Neuron (in vitro differentiated cells): ENCODE results near the gene GUCY1A1.

Source experiments
- H2AFZ ChIP-seq: one replicate; pipeline ENCODE4 v1.6.1; 2013; ENCODE audit warnings: low read depth, mild to moderate bottlenecking, inconsistent platforms, low read length, moderate library complexity
- H3K27me3 ChIP-seq: one replicate; pipeline ENCODE4 v1.6.1; 2013; ENCODE audit warnings: low read length; ENCODE audit not compliant: insufficient read depth
- H3K36me3 ChIP-seq: one replicate; pipeline ENCODE4 v1.6.1; 2013; ENCODE audit warnings: low read length; ENCODE audit not compliant: insufficient read depth
- H3K4me1 ChIP-seq: one replicate; pipeline ENCODE4 v1.6.1; 2013; ENCODE audit warnings: low read length; ENCODE audit not compliant: insufficient read depth
- H3K4me3 ChIP-seq: 2 replicates; pipeline ENCODE4 v1.5.1; 2013; ENCODE audit warnings: mild to moderate bottlenecking, low read length, moderate library complexity
- H3K9me3 ChIP-seq: one replicate; pipeline ENCODE4 v1.6.1; 2013; ENCODE audit warnings: low read length

Gene GUCY1A1

DNA sequence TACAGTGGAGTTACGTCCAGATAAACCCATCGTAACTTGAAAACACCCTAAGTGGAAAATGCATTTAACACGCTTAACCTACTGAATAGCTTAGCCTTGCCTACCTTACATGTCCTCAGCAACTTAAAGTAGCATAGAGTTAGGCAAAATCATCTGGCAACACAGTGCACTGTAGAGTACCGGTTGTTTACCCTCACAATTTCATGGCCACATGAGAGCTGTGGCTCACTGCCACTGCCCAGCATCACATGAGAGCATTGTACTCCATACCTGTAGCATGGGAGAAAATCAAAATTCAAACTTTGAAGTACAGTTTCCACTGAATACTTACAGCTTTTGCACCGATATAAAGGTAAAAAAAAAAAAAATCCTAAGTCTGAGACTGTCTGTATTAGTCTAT lies 40.6 kb downstream of the GUCY1A1 start:
- Histone ChIP-seq H2AFZ (no peak overlapping the region), H3K36me3 (no peaks in the 10 kb centered on the region), H3K9me3 (no peaks in the 10 kb centered on the region), H3K27me3 (no peaks in the 10 kb centered on the region), H3K4me1 (peaks cover 4% of the 10 kb centered on the region), H3K4me3 (no peak overlapping the region)

DNA sequence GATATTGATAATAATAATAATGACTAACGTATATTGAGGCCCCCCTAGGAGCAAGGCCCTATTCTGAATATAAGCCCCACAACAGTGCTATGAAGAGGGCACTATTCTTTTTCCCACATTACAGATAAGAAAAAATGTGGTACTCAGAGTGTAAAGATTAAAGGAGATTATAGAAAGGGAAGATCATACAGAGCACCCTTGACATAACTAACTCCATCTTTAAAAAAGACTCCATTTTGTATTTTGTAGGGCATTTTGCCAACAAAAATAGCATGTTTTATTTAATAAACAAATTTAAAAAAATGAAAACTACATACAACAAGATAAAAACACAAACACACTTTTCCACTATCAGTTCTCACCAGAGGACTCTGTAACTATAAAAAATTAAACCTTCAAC lies 42.1 kb downstream of the GUCY1A1 start:
- Histone ChIP-seq H3K36me3 (no peaks in the 10 kb centered on the region), H3K9me3 (no peaks in the 10 kb centered on the region), H3K4me3 (no peak overlapping the region), H3K4me1 (peaks cover 4% of the 10 kb centered on the region), H2AFZ (no peak overlapping the region), H3K27me3 (no peaks in the 10 kb centered on the region)

DNA sequence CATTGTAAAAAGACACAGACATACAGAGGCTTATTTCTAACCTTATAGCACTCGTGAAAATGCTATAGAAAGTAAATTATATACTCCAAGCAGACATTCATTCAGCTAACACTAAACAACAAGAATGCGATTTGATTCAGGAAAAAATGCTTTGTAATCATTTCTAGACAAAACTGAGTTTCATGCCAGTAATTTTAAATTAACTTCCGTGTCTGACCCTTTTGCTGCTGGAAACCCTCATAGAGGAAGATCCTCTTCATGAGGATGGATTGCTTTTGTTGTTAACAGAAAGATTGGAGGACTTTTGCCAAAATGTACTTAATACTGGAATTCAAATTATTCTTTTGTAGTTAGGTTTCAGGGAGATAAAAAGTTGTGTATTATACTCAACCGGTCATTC lies 43.3 kb downstream of the GUCY1A1 start:
- peaks cover 4% of the 10 kb centered on the region for H3K4me1 ChIP-seq
- no peak overlapping the region for H2AFZ ChIP-seq
- H3K36me3 ChIP-seq: no peaks in the 10 kb centered on the region
- no peaks in the 10 kb centered on the region for H3K9me3 ChIP-seq
- no peak overlapping the region for H3K4me3 ChIP-seq
- H3K27me3 ChIP-seq: no peaks in the 10 kb centered on the region

DNA sequence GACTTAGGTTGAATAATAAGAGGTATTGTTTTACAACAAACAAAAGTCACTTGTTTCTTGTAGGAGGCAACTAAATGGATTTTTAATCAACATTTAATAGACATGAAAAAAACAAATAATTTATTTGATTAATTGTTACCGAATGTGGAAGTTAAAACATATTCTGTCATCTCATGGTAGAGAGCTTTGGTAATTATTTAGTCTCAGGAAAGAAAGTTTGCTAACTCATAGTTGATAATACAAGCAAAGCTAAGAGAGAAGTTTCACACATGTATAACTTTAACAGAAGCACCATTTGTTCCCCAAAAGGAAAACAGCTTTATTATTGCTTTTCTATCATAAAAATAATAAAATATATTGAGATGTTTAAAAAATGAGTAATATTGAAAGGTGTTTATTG lies 44.9 kb downstream of the GUCY1A1 start:
- Histone ChIP-seq H3K9me3 (no peaks in the 10 kb centered on the region), H3K4me3 (no peak overlapping the region), H3K36me3 (no peaks in the 10 kb centered on the region), H2AFZ (no peak overlapping the region), H3K27me3 (no peaks in the 10 kb centered on the region), H3K4me1 (no peaks in the 10 kb centered on the region)

DNA sequence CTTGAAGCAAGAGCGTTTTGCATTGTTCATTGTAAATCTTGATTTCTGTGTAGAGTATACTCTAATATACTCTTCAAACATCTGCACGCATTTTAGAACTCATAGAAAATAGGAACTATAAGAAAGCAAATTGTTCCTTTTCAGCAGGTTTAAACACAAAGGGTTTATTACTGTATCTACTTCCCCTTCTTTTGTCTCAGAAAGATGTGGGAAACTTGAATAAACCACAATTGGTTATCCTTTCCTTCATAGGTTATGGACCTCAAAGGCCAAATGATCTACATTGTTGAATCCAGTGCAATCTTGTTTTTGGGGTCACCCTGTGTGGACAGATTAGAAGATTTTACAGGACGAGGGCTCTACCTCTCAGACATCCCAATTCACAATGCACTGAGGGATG lies 46.2 kb downstream of the GUCY1A1 start:
- no peaks in the 10 kb centered on the region for H3K9me3 ChIP-seq
- no peak overlapping the region for H3K4me3 ChIP-seq
- no peaks in the 10 kb centered on the region for H3K4me1 ChIP-seq
- no peaks in the 10 kb centered on the region for H3K36me3 ChIP-seq
- H3K27me3 ChIP-seq: no peaks in the 10 kb centered on the region
- no peak overlapping the region for H2AFZ ChIP-seq

DNA sequence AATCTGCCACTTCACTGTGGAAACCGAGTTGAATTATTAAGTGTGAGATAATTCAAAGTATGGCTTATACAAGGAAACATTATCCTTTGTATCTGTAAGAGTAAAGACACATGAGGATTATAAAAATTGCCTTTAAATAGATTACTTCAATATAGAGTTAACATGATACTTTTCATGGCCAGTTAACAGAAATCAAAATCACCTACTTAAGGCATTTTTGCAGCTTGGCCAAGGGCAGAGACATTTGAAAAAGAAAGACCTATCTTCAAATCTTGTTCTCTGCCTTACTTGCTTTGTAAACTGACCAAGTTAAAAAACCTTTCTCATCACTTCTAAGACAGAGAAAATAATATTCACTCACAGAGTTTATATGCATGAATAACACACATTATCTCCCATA lies 47.3 kb downstream of the GUCY1A1 start:
- Histone ChIP-seq H3K36me3 (no peaks in the 10 kb centered on the region), H3K4me1 (no peaks in the 10 kb centered on the region), H3K4me3 (no peak overlapping the region), H3K27me3 (no peaks in the 10 kb centered on the region), H3K9me3 (no peaks in the 10 kb centered on the region), H2AFZ (no peak overlapping the region)

DNA sequence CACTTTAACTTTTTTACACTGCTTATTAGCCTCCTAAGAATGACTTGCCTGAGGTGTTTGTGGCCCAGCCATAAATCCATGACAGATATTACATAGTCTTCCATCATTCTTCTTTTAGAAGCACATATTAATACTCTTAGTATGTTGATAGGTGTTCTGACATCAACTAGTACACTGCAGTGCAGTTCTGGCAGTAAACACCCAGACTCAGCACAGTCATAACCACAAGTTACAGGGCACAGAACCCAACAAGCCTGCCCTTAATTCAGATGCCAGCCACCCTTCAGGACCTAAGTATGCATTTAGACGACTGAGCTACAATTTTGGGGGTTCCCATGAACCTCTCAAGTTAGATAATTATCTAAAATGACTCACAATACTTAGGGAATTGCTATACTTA lies 55.7 kb downstream of the GUCY1A1 start:
- H3K4me1 ChIP-seq: no peaks in the 10 kb centered on the region
- no peak overlapping the region for H2AFZ ChIP-seq
- no peaks in the 10 kb centered on the region for H3K27me3 ChIP-seq
- H3K9me3 ChIP-seq: no peaks in the 10 kb centered on the region
- H3K36me3 ChIP-seq: no peaks in the 10 kb centered on the region
- no peak overlapping the region for H3K4me3 ChIP-seq

DNA sequence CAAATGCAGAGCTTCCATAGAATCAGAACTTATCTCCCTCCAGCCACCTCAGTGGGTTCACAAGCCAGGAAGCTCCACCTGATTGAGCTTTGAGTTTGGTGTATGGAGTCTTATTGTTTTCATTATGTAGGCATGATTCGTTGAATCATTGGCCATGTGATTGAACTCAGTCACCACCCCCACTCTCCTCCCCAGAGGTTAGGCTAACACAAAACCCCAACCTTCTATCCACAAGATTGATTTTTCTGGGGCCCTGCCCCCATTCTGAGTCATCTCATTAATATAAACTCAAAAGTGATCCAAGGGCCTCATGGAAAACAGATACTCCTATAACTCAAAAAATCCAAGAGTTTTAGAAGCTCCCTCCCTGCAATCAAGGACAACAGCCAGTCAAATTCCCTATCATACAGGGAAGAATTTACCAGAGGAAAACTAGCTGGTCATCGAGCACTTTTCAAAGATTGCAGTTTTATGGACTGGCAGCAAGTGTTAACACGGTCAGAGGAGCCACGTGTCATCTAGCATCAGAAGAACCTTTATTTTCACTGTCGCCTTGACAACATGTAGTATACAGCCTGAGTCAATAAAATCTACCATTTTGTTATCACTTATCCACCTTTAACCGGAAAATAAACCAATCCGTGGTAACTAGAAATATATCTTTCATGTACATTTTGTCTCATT lies 56.3 kb downstream of the GUCY1A1 start:
- Histone ChIP-seq H2AFZ (no peak overlapping the region), H3K9me3 (no peaks in the 10 kb centered on the region), H3K4me3 (no peak overlapping the region), H3K4me1 (no peaks in the 10 kb centered on the region), H3K27me3 (no peaks in the 10 kb centered on the region), H3K36me3 (no peaks in the 10 kb centered on the region)

DNA sequence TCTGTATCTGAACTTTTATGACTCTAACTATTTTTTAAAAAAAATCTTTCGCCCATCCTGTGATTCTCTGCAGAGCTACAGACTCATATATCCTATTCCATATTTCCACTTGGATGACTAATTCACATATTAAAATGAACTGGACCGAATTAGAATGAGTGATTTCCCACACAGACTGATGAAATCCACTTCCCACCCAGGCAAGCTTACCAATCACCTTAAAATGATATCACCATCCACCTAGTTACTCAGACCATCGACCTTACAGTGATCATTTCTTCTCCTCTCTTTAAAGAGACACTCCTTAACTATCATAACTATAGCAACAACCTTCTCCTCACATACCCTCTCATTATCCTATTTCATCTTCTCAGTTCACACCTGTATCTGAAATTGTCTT lies 58.1 kb downstream of the GUCY1A1 start:
- Histone ChIP-seq H3K4me1 (no peaks in the 10 kb centered on the region), H3K36me3 (no peaks in the 10 kb centered on the region), H3K27me3 (no peaks in the 10 kb centered on the region), H3K9me3 (no peaks in the 10 kb centered on the region), H2AFZ (no peak overlapping the region), H3K4me3 (no peak overlapping the region)

DNA sequence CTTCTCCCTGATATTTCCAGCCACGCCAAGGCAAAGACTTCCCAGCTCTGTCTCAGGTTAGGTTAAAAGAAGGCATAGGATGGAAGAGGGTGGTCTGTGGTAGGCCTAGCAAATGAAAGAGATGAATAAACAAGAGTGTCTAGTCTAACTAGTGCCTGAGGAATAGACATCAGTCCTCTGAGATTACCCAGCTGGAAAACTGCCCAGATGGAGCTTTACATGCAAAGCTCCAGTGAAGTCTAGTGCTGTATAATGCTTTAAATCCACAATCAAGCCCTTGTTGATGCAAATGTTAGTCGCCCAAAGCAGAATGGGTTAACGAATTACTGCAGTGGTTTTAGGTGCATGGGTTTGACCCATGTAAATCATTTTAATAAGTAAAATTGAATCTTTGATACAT lies 67.4 kb downstream of the GUCY1A1 start:
- H2AFZ ChIP-seq: no peak overlapping the region
- no peaks in the 10 kb centered on the region for H3K9me3 ChIP-seq
- H3K36me3 ChIP-seq: no peaks in the 10 kb centered on the region
- no peaks in the 10 kb centered on the region for H3K27me3 ChIP-seq
- no peak overlapping the region for H3K4me3 ChIP-seq
- no peaks in the 10 kb centered on the region for H3K4me1 ChIP-seq

DNA sequence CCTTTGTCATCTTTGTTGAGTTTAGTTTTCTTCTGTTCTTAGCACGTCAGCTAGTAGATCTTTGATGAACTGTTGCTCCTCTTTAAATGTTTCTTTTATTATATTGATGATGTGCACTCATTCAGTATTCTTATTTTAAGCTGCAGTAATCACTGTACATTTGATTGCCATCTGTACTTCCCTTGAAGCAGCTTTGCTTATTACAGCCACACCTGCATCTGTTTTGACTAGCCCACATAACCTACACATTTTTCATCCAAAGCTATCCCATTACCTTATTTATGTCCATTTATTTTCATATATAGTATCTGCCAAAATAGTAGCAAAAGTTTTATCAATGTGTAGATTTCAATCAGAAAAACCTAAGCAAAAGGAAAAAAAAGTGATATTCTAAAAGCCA lies 68.3 kb downstream of the GUCY1A1 start:
- no peaks in the 10 kb centered on the region for H3K27me3 ChIP-seq
- no peak overlapping the region for H2AFZ ChIP-seq
- no peak overlapping the region for H3K4me3 ChIP-seq
- H3K9me3 ChIP-seq: no peaks in the 10 kb centered on the region
- no peaks in the 10 kb centered on the region for H3K4me1 ChIP-seq
- no peaks in the 10 kb centered on the region for H3K36me3 ChIP-seq

DNA sequence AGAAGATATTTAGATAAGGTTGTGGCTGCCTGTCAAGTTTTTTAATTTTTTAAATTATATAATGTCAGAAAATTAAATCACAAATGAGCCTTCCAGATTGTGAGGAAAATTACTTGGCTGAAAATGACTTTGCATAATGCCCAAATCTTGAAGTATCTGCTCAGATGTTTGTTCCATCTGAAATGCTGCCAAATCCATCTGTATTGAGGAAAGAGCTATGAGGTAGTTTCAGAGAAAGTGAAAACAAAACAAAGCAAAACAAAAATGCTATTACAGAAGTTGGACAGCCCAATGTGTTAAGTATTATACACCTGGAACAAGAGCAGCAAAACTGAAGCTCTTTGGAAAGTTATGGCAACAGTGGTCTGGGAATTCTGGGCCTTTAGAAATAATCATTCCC lies 68.8 kb downstream of the GUCY1A1 start:
- Histone ChIP-seq H3K36me3 (no peaks in the 10 kb centered on the region), H3K27me3 (no peaks in the 10 kb centered on the region), H3K4me3 (no peak overlapping the region), H3K9me3 (no peaks in the 10 kb centered on the region), H2AFZ (no peak overlapping the region), H3K4me1 (no peaks in the 10 kb centered on the region)

DNA sequence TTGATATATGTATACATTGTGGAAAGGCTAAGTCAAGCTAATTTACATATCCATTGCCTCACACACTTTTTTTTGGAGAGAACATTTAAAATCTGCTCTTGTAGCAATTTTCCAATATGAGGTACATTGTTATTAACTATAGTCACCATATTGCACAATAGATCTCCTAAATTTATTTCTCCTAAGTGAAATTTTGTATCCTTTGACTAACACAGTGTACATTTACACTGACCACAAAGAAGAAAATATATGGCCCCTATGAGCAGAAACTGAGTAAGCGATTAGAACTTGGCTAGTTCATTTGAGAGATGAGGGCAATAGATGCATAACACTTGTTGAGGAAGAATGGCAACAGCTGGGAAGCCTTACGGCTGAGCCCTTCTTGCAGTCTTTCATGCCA lies 71.9 kb downstream of the GUCY1A1 start:
- no peak overlapping the region for H3K4me3 ChIP-seq
- no peaks in the 10 kb centered on the region for H3K9me3 ChIP-seq
- H3K36me3 ChIP-seq: no peaks in the 10 kb centered on the region
- H2AFZ ChIP-seq: no peak overlapping the region
- H3K27me3 ChIP-seq: no peaks in the 10 kb centered on the region
- no peaks in the 10 kb centered on the region for H3K4me1 ChIP-seq

DNA sequence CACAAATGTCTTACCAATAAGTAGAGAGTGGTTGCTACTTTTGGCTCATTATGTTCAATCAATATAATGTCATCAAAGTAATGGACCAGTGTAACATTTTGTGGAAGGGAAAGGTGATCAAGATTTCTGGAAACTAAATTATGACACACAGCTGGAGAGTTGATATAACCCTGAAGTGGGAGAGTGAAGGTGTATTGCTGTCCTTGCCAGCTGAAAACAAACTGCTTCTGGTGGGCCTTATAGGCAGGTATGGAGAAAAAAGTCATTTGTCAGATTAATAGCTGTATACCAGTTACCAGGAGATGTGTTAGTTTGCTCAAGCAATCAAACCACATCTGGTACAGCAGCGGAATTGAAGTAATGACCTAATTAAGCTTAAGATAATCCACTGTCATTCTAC lies 74.9 kb downstream of the GUCY1A1 start:
- Histone ChIP-seq H3K27me3 (no peaks in the 10 kb centered on the region), H2AFZ (no peak overlapping the region), H3K36me3 (no peaks in the 10 kb centered on the region), H3K9me3 (no peaks in the 10 kb centered on the region), H3K4me3 (no peak overlapping the region), H3K4me1 (no peaks in the 10 kb centered on the region)
